Neural cell (in vitro differentiated cells): ENCODE data around the gene HELZ. TPM values are rescaled to one million over a fixed set of nuclear protein-coding genes. Genes with fewer than 3 reads are reported as not detected.

Experiments
- H2AFZ ChIP-seq: fragments of 200-600, 300-800 bp; sonication (generic), shearing (Covaris generic); 2 replicates; pipeline ENCODE4 v1.6.0; 2014; ENCODE audit warnings: low read depth, mild to moderate bottlenecking, antibody characterized with exemption, low read length, moderate library complexity
- H3F3A ChIP-seq: fragments of 200-600 bp; shearing (Covaris generic); 2 replicates; pipeline ENCODE4 v1.6.1; 2016; ENCODE audit warnings: mild to moderate bottlenecking, moderate library complexity, mixed read lengths, antibody characterized with exemption, low read length; ENCODE audit not compliant: insufficient read depth, poor library complexity, severe bottlenecking
- H3K27ac ChIP-seq: fragments of 200-600, 300-800 bp; sonication (generic), shearing (Covaris generic); 2 replicates; pipeline ENCODE4 v1.5.1; 2014; ENCODE audit warnings: mild to moderate bottlenecking, low read length, moderate library complexity
- H3K27me3 ChIP-seq: fragments of 300-800, 200-600 bp; sonication (generic), shearing (Covaris generic); 2 replicates; pipeline ENCODE4 v1.6.0; 2014; ENCODE audit warnings: mild to moderate bottlenecking, low read depth, low read length, moderate library complexity; ENCODE audit not compliant: insufficient read depth
- H3K36me3 ChIP-seq: fragments of 300-800, 200-600 bp; sonication (generic), shearing (Covaris generic); 2 replicates; pipeline ENCODE4 v1.5.1; 2014; ENCODE audit warnings: mild to moderate bottlenecking, antibody characterized with exemption, low read length, moderate library complexity; ENCODE audit not compliant: insufficient read depth
- H3K4me2 ChIP-seq: fragments of 300-800, 200-600 bp; sonication (generic), shearing (Covaris generic); 2 replicates; pipeline ENCODE4 v1.6.0; 2014; ENCODE audit warnings: mild to moderate bottlenecking, low read length
- H3K4me3 ChIP-seq: fragments of 300-800, 200-600 bp; sonication (generic), shearing (Covaris generic); 2 replicates; pipeline ENCODE4 v1.5.1; 2014; ENCODE audit warnings: mild to moderate bottlenecking, low read length, moderate library complexity
- H3K79me2 ChIP-seq: fragments of 200-600 bp; shearing (Covaris generic); replicated peaks from 2 replicates; pipeline ENCODE4 v1.6.0; 2014; ENCODE audit warnings: mild to moderate bottlenecking, low read length, moderate library complexity; ENCODE audit not compliant: insufficient read depth
- H3K9ac ChIP-seq: fragments of 300-800, 200-600 bp; sonication (generic), shearing (Covaris generic); 2 replicates; pipeline ENCODE4 v1.6.1; 2016; ENCODE audit warnings: mild to moderate bottlenecking, low read length, mixed read lengths
- H3K9me2 ChIP-seq: fragments of 200-600 bp; shearing (Covaris generic); 2 replicates; pipeline ENCODE4 v1.6.1; 2016; ENCODE audit warnings: mild to moderate bottlenecking, low read length, mixed read lengths; ENCODE audit not compliant: insufficient read depth
- H3K9me3 ChIP-seq: fragments of 200-600, 300-800 bp; sonication (generic), shearing (Covaris generic); 2 replicates; pipeline ENCODE4 v1.6.1; 2016; ENCODE audit warnings: mild to moderate bottlenecking, mixed run types, low read length, moderate library complexity, mixed read lengths
- H4K20me1 ChIP-seq: fragments of 200-600 bp; shearing (Covaris generic); 2 replicates; pipeline ENCODE4 v1.6.1; 2016; ENCODE audit warnings: mild to moderate bottlenecking, mixed run types; ENCODE audit not compliant: insufficient read depth
- EP300 ChIP-seq: fragments of 450-650 bp; conservative IDR thresholded peaks from 2 replicates; pipeline ENCODE4 v1.6.1; 2014; ENCODE audit warnings: antibody characterized with exemption, mild to moderate bottlenecking, moderate library complexity; ENCODE audit not compliant: poor library complexity, severe bottlenecking
- EZH2 ChIP-seq: fragments of 200-600, 300-800 bp; shearing (Covaris generic), sonication (generic); IDR thresholded peaks from 2 replicates; pipeline ENCODE4 v1.6.1; 2014; ENCODE audit warnings: antibody characterized with exemption, low read length, borderline replicate concordance, mild to moderate bottlenecking; ENCODE audit not compliant: insufficient read depth, poor library complexity, severe bottlenecking
- MXI1 ChIP-seq: fragments of 450-650 bp; conservative IDR thresholded peaks from 2 replicates; pipeline ENCODE4 v1.6.1; 2014; ENCODE audit warnings: antibody characterized with exemption, mild to moderate bottlenecking; ENCODE audit not compliant: poor library complexity, severe bottlenecking
- POLR2AphosphoS5 ChIP-seq: IDR thresholded peaks from 2 replicates; pipeline ENCODE4 v1.6.1; 2012
- RAD21 ChIP-seq: fragments of 450-650 bp; conservative IDR thresholded peaks from 2 replicates; pipeline ENCODE4 v1.6.1; 2014; ENCODE audit warnings: antibody characterized with exemption, mild to moderate bottlenecking, moderate library complexity
- REST ChIP-seq: IDR thresholded peaks from 2 replicates; pipeline ENCODE4 v1.6.1; 2012; ENCODE audit warnings: borderline replicate concordance
- SMC3 ChIP-seq: fragments of 450-650 bp; conservative IDR thresholded peaks from 2 replicates; pipeline ENCODE4 v1.6.1; 2014; ENCODE audit warnings: antibody characterized with exemption, mild to moderate bottlenecking, moderate library complexity; ENCODE audit not compliant: poor library complexity
- TAF1 ChIP-seq: IDR thresholded peaks from 2 replicates; pipeline ENCODE4 v1.6.1; 2012; ENCODE audit warnings: low read depth
- polyA plus RNA-seq: library from polyadenylated mRNA; depleted of rRNA; stranded (reverse); fragments of >200 nt; gene quantifications from 2 replicates; pipeline ENCODE4 v1.2.3, GENCODE V29; 2014
- TF ChIP-seq, protein P1 (sequence below): fragments of 450-650 bp; IDR thresholded peaks from 2 replicates; pipeline ENCODE4 v1.5.1; 2014; ENCODE audit warnings: antibody characterized with exemption, mild to moderate bottlenecking, moderate library complexity; ENCODE audit not compliant: poor library complexity, severe bottlenecking

HELZ gene
- polyA plus RNA-seq, 1 donor from 2014 or later = 11.7 TPM

DNA sequence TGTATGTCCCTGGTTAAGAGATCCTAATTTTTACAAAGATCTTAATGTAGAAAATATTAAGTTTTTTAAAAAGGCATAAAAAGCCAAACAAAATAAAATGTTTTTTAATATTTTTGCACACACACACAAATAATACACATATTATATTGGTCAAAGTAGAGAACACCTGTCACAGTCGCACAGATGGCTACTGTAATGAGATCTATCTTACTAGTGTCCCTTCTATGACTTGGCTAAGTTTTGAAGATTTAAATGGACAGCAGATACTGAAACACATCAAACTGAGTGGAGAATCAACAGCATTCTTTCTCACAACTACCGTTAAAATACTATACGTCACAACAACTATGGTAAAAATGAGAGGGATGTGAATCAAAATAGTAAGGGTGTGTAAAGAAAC, 83.4 kb downstream of the HELZ start:
- H3K36me3 ChIP-seq = peaks cover 11% of the 10 kb centered on the region
- no peaks in the 10 kb centered on the region for H3K79me2 ChIP-seq
- H3K9me3 ChIP-seq = no peaks in the 10 kb centered on the region
- H3K9ac ChIP-seq = no peak overlapping the region
- no peak overlapping the region for H2AFZ ChIP-seq
- no peak overlapping the region for H3K4me3 ChIP-seq
- no peaks in the 10 kb centered on the region for H3K9me2 ChIP-seq
- no peak overlapping the region for H3K4me2 ChIP-seq
- no peaks in the 10 kb centered on the region for H4K20me1 ChIP-seq
- H3K27ac ChIP-seq = no peak overlapping the region
- no peaks in the 10 kb centered on the region for H3K27me3 ChIP-seq
- H3F3A ChIP-seq = no peaks in the 10 kb centered on the region
- no peak for TF ChIP-seq EZH2
- no peak for TF ChIP-seq RAD21
- TF ChIP-seq POLR2AphosphoS5 = no peak
- TF ChIP-seq SMC3 = no peak
- TF ChIP-seq REST = no peak
- TF ChIP-seq, protein P1, sequence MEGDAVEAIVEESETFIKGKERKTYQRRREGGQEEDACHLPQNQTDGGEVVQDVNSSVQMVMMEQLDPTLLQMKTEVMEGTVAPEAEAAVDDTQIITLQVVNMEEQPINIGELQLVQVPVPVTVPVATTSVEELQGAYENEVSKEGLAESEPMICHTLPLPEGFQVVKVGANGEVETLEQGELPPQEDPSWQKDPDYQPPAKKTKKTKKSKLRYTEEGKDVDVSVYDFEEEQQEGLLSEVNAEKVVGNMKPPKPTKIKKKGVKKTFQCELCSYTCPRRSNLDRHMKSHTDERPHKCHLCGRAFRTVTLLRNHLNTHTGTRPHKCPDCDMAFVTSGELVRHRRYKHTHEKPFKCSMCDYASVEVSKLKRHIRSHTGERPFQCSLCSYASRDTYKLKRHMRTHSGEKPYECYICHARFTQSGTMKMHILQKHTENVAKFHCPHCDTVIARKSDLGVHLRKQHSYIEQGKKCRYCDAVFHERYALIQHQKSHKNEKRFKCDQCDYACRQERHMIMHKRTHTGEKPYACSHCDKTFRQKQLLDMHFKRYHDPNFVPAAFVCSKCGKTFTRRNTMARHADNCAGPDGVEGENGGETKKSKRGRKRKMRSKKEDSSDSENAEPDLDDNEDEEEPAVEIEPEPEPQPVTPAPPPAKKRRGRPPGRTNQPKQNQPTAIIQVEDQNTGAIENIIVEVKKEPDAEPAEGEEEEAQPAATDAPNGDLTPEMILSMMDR = no peak
- no peak for TF ChIP-seq EP300
- no peak for TF ChIP-seq TAF1
- no peak for TF ChIP-seq MXI1

DNA sequence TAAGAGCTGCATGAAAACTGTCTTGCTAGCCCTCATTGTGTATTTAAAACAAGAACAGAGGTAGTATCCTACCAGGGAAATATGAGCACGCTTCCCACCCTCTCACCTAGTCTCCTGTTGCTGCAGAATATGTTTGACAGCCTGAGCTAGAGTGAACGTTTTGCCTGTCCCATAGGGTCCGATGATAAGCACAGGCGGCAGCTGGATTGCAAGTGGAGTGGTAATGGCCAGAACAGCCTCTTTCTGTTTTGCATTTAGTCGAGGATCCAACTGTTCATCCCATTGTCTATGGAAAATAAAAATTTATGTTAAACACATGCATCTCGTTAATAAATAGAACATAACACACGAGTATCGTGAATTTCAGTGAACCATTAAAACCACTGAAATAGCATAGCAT, 84.2 kb downstream of the HELZ start:
- Histone ChIP-seq H3K79me2 (no peaks in the 10 kb centered on the region), H3K4me2 (no peak overlapping the region), H2AFZ (no peak overlapping the region), H3K36me3 (peaks cover 11% of the 10 kb centered on the region), H3K9ac (no peak overlapping the region), H3F3A (no peaks in the 10 kb centered on the region), H4K20me1 (no peaks in the 10 kb centered on the region), H3K9me2 (no peaks in the 10 kb centered on the region), H3K27me3 (no peaks in the 10 kb centered on the region), H3K27ac (no peak overlapping the region), H3K4me3 (no peak overlapping the region), H3K9me3 (no peaks in the 10 kb centered on the region)
- TF ChIP-seq, protein P1 = no peak
- TF ChIP-seq EZH2 (no peak), SMC3 (no peak), EP300 (no peak), RAD21 (no peak), MXI1 (no peak), REST (no peak), TAF1 (no peak), POLR2AphosphoS5 (no peak)
